GM21825 (cell line): ENCODE data around the gene CFAP410.
"Not testable (repeated sequence)": the region's sequence is repeated elsewhere in the genome, so short reads cannot be mapped to it uniquely, and the experiment has no call there.

Experiments used
- ATAC-seq: cut with Tn5 transposase; IDR thresholded peaks from one replicate; pipeline ENCODE4 v1.9.1; 2021; ENCODE audit warnings: mild to moderate bottlenecking, moderate library complexity; ENCODE audit not compliant: unreplicated experiment

Gene CFAP410

GRCh38 chr21:44288251-44289110, 50.7 kb downstream of the CFAP410 start:
- no peak for ATAC-seq

- no peak for ATAC-seq
Measured at GRCh38 chr21:44286716-44287632, 52.2 kb downstream of the CFAP410 start.

- ATAC-seq, result no peak
Measured at GRCh38 chr21:44286086-44286715, 53.0 kb downstream of the CFAP410 start.

GRCh38 chr21:44285138-44285992, 53.8 kb downstream of the CFAP410 start, which contains the start of gene AIRE:
Gene AIRE, plus strand, starts transcription at chr21:44285876. Its CDS starts 131 bp downstream, at chr21:44286007.
- no peak for ATAC-seq

GRCh38 chr21:44283948-44284347, 55.2 kb downstream of the CFAP410 start:
- ATAC-seq, result no peak

- not testable (repeated sequence) for ATAC-seq
Measured at GRCh38 chr21:44283211-44283785, 55.9 kb downstream of the CFAP410 start.

- no peak for ATAC-seq
Measured at GRCh38 chr21:44282370-44282769, 56.8 kb downstream of the CFAP410 start.

GRCh38 chr21:44281801-44282200, 57.4 kb downstream of the CFAP410 start:
- no peak for ATAC-seq

GRCh38 chr21:44279354-44280260, 59.6 kb downstream of the CFAP410 start:
- ATAC-seq, result no peak
